HUES6 (cell line): Measurements from ENCODE around the gene GLDN.

ENCODE experiments used
- H3K27ac ChIP-seq: 2 replicates; pipeline ENCODE4 v1.7.0; 2013; ENCODE audit warnings: low read depth, mild to moderate bottlenecking, low read length, inconsistent platforms
- H3K27me3 ChIP-seq: 2 replicates; pipeline ENCODE4 v1.6.1; 2013; ENCODE audit warnings: low read length; ENCODE audit not compliant: control insufficient read depth, insufficient read depth
- H3K36me3 ChIP-seq: 2 replicates; pipeline ENCODE4 v1.6.1; 2013; ENCODE audit warnings: low read length; ENCODE audit not compliant: control insufficient read depth, insufficient read depth
- H3K4me1 ChIP-seq: 2 replicates; pipeline ENCODE4 v1.6.1; 2013; ENCODE audit warnings: low read length; ENCODE audit not compliant: control insufficient read depth, insufficient read depth
- H3K4me3 ChIP-seq: 2 replicates; pipeline ENCODE4 v1.5.1; 2013; ENCODE audit warnings: low read depth, low read length
- H3K9ac ChIP-seq: one replicate; pipeline ENCODE4 v1.6.1; 2013; ENCODE audit warnings: mild to moderate bottlenecking, low read length
- H3K9me3 ChIP-seq: 2 replicates; pipeline ENCODE4 v1.6.1; 2013; ENCODE audit warnings: low read depth, low read length; ENCODE audit not compliant: control insufficient read depth, insufficient read depth

GLDN gene

DNA sequence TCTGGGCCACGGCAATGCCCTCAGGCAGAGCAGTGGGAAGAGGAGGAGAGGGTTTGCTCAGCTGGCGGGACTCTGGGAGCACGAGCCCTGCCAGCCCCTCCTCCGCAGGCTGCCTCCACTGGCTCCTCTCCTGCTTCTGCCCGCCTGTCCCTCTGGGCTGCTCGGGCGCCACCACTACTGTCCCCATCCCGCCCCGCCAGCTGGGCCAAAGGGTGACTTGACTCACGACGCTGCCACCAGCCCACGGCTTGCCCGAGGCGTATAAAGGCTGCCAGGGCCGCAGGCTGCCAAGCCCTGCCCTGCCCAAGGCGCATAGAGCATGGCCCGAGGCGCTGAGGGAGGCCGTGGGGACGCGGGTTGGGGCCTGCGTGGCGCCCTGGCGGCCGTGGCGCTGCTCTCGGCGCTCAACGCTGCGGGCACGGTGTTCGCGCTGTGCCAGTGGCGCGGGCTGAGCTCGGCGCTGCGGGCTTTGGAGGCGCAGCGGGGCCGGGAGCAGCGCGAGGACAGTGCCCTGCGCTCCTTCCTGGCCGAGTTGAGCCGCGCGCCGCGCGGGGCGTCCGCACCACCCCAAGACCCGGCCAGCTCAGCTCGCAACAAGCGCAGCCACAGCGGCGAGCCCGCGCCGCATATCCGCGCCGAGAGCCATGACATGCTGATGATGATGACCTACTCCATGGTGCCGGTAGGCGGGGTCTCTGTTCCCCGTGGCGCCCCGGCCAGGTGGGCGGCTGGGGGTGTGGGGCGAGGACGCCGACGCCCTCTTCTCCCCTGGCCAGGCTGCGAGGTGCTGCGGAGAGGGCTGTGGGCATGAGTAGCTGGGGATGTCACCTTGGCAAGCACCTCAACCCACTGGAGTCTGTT is at the start of gene GLDN:
Gene GLDN (plus strand): TSS at position 290 of the 861 bp plus-strand sequence. CDS start 30 bp downstream, at position 320.
- Histone ChIP-seq H3K4me1 (peaks cover 8% of the 10 kb centered on the region; the same call in 1 of the 2 replicates), H3K36me3 (no peaks in the 10 kb centered on the region), H3K9me3 (no peaks in the 10 kb centered on the region), H3K9ac (peak within 1 kb of the TSS; percentile 51), H3K27me3 (peaks cover 74% of the 10 kb centered on the region), H3K27ac (no peak within 1 kb of the TSS), H3K4me3 (peak within 1 kb of the TSS; percentile 61)

DNA sequence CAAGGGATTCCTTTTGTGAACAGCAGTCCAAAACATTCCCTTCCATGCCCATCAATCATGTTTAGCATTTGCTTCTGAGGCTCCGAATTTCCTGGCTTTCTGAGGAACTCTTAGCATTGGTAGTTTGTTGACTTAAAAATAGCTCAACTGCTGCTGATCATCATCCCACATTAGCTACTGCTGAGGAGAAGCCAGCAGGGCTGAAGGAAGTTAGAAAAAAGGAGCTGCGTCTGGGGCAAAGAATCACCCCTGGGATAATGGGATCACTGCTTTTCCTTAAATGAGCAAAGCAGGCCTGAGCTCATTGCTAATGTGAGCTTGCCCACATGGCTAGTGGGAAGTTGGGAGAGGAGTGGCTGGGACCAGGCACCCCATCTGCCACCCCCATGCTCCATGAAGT is 42.8 kb upstream of the GLDN start:
- Histone ChIP-seq H3K27ac (no peak overlapping the region), H3K27me3 (no peaks in the 10 kb centered on the region), H3K9ac (no peak overlapping the region), H3K4me1 (no peaks in the 10 kb centered on the region), H3K36me3 (no peaks in the 10 kb centered on the region), H3K9me3 (peaks cover 4% of the 10 kb centered on the region), H3K4me3 (no peak overlapping the region)

DNA sequence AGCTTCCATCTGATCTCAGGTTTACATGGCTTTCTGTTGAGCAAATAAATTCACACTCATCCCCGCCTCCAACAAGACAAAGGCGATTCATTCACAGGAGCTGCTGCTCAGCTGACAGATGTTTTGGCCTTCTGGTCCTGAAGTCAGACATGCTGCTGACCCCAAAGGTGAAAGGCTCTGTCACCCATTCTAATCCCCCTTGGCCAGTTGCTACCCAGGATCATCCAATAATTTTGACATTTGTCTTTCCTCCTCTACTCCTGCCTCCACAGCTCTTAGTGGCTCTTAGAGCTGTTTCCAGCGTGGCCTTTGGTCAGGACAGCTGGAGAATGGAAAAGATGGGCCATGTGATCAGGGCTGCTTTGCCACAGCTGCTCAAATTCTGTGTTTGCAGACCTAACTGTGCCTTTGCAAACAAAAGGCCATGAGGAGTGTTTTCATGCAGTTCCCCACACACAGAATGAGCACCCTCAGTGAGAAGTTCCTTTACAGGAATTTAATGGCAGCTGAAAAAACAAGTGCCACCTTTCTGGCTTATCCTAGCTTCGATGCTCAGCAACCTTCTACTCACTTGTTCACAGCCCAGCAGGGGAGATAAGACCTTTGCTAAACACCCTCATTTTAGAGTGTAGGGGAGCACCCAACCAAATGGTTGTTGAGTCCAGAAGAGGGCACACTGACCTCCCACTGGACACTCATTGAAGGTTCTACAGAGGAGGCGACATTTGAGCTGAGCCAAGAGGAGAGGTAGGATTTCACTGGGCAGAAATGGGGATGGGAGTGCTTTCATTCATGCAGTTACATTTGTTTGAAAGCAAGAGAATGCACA is 42.1 kb upstream of the GLDN start:
- Histone ChIP-seq H3K36me3 (no peaks in the 10 kb centered on the region), H3K4me1 (no peaks in the 10 kb centered on the region), H3K27ac (no peak overlapping the region), H3K4me3 (no peak overlapping the region), H3K9me3 (0 out of 2 replicates have a peak, but pooled peaks cover 3% of the 10 kb centered on the region), H3K27me3 (no peaks in the 10 kb centered on the region), H3K9ac (no peak overlapping the region)

DNA sequence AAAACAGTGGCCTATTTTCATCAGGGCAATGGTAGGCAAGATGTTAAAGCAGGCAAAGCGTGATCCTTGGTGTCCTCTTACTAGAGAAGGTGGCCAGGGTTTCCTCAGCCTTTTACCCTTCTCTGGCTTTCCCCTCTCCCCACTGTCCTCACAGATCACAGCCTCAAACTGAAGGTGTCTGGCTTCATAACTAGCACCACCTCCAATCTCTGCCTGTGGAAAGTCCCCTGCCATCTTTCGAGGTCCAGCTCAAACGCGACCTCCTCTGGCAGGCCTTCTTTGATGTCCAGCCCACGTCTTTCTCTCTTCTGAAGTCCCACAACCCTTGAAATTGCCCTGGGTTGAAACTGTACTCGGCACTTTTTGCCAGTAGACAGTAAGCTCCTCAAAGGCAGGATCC is 39.0 kb upstream of the GLDN start:
- Histone ChIP-seq H3K4me1 (no peaks in the 10 kb centered on the region), H3K27me3 (no peaks in the 10 kb centered on the region)

DNA sequence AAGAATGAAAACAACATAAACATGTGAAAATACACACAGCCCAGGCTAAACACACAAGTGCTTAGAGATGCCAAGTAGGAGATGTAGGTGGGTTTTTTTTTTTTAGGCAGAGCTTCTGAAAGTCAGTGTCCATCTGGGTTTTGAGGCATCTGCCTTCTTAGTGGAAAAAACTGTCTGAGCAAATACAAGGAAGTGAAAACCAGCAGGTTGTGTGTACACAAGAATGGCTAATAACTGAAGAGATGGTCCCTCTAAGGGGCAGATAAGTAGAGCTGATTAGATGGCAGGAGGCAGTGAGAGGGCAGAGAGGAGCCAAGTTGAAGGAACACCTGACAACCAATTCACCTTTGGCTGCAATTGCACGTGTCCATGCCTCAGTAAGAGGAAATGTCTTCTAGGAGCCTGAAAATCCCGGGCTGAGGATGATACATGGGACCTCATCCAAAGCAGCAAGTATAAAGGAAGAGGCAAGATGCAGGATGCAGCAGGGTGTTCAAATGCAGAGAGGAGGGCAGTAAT is 37.9 kb upstream of the GLDN start:
- Histone ChIP-seq H3K4me1 (no peaks in the 10 kb centered on the region), H3K27me3 (no peaks in the 10 kb centered on the region; the same call in 1 of the 2 replicates), H3K4me3 (no peak overlapping the region), H3K9me3 (no peaks in the 10 kb centered on the region), H3K36me3 (no peaks in the 10 kb centered on the region), H3K9ac (no peak overlapping the region), H3K27ac (no peak overlapping the region)

More for the DNA sequence above, 39.0 kb upstream of the GLDN start:
- Histone ChIP-seq H3K9me3 (no peaks in the 10 kb centered on the region), H3K9ac (no peak overlapping the region), H3K27ac (no peak overlapping the region), H3K36me3 (no peaks in the 10 kb centered on the region), H3K4me3 (no peak overlapping the region)

DNA sequence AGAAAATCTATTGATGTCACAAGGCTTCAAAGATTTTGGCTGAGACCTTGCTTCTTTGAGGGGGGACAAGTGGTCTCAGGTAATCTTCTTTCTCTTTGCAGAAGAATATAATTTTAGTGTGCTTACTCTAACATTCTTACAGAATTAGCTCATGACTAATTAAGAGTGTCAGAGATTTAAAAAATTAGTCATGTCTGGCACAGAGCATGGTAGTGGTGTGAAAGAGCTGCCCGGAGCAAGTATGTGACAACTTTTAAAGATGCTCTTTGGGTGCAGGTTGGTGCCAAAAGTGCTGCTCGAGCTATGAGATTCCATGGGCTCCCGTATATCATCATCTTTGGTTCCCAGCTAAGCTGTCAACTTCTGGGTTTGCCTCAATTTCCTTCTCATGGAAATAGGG is 34.1 kb upstream of the GLDN start:
- H3K4me3 ChIP-seq = no peak overlapping the region
- H3K9me3 ChIP-seq = no peaks in the 10 kb centered on the region
- H3K36me3 ChIP-seq = no peaks in the 10 kb centered on the region
- no peak overlapping the region for H3K9ac ChIP-seq
- no peak overlapping the region for H3K27ac ChIP-seq
- 0 out of 2 replicates have a peak, but pooled peaks cover under 1% of the 10 kb centered on the region for H3K4me1 ChIP-seq
- H3K27me3 ChIP-seq = no peaks in the 10 kb centered on the region; the same call in 1 of the 2 replicates

DNA sequence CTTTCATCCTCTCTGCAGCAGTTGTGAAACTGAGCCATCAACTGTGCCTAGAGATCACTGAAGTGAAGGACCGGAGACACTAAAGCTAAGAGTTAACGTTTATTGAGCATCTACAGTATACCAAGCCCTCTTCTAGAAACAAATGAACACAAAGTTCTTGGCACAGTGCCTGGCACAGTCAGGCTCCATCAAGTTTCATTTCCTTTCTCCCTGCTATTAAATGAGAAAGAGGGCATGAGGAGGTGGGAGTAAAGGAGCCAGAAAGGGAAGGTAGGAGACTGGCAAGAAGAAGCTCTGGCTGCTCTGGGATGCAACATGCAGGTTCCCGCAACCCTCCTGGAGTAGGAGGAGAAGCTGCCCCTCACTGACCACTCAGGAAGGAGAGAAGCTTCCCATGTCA is 33.6 kb upstream of the GLDN start:
- Histone ChIP-seq H3K9me3 (no peaks in the 10 kb centered on the region), H3K36me3 (no peaks in the 10 kb centered on the region), H3K27ac (no peak overlapping the region), H3K27me3 (no peaks in the 10 kb centered on the region; the same call in 1 of the 2 replicates), H3K9ac (no peak overlapping the region), H3K4me3 (no peak overlapping the region), H3K4me1 (0 out of 2 replicates have a peak, but pooled peaks cover 6% of the 10 kb centered on the region)

DNA sequence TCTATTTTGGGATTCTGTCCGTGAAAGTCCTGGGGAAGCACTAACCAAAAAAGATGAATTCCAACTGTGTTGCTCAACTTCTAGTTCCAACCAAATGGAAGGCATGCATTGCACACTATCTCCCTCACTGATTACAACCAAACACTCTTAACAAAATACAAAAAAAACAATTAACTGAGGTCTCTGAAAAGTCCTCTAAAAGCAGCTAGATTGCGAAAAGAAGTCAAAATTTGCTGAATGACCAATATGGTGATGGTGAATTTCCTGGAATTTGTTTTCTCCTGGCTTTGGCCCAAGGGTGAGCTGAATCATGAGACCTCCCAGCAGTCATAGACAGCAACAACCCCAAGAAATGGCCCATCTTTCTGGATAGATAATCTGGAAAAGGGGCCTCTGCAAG is 31.4 kb upstream of the GLDN start:
- H3K27me3 ChIP-seq = no peaks in the 10 kb centered on the region; the same call in 1 of the 2 replicates
- H3K9ac ChIP-seq = no peak overlapping the region
- no peak overlapping the region for H3K4me3 ChIP-seq
- no peaks in the 10 kb centered on the region for H3K36me3 ChIP-seq
- no peaks in the 10 kb centered on the region for H3K9me3 ChIP-seq
- peaks cover 12% of the 10 kb centered on the region; the same call in 1 of the 2 replicates for H3K4me1 ChIP-seq
- H3K27ac ChIP-seq = no peak overlapping the region

DNA sequence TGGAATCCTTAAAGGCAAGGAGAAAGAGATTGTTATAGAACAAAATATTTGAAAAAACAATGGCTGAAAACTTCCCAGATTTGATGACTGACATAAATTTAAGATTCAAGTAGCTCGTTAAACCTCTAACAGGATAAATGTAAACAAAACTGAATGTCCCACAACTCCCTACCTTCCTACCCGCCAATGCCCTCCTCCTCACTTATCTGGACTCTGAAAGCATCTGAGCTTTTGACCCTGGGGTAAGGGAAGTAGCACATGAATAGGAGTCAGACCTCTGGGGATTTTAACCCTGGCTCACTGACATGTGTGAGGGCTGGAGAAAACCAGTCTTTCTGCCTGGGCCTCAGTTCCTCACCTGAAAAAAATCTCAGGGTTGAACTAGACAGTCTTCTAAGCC is 29.9 kb upstream of the GLDN start:
- H3K27ac ChIP-seq = no peak overlapping the region
- H3K9ac ChIP-seq = no peak overlapping the region
- H3K4me3 ChIP-seq = no peak overlapping the region
- peaks cover 13% of the 10 kb centered on the region; the same call in 1 of the 2 replicates for H3K4me1 ChIP-seq
- no peaks in the 10 kb centered on the region; the same call in 1 of the 2 replicates for H3K27me3 ChIP-seq
- no peaks in the 10 kb centered on the region for H3K9me3 ChIP-seq
- no peaks in the 10 kb centered on the region for H3K36me3 ChIP-seq

DNA sequence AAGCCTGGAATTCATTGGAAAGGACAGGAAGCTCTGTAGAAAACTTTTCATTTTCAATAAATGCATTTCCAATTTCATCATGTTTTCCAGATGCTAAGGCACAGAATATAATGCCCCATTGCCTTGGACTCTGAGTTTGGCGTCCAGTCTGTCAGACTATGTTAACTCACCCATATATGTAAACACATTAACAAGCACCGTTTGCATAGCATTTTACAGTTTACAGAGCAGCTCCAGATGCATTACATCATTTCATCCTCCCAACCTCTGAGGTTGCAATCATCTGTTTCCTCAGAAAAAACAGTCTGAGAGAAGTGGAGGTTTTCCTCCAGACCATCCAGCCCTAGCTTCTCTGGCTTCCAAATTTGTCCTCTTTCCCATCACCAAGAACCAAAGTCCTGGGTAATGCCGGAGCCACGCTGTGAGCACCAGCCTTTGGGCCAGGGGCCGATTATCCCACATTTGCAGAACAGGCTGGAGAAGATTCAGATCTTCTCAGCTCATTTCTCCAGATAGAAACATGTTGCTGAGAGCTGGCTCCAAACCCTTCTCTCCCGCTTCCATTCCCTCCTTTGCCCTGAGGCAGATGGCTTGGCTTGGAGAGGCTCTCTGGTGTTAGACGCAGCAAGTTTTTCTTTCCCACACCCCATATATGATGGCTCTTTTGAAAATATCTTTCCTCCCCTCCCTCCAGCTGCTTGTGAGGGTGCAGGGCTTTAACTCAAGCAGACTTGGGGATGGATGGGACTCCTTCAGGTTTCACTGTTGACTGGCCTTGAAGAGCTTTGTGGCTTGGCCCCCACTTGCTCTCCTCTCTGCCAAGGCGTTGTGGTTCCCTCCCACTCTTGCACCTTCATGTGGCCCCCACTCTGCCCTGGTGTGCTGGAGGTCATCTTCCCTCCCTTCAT is 29.0 kb upstream of the GLDN start:
- no peaks in the 10 kb centered on the region for H3K9me3 ChIP-seq
- H3K27me3 ChIP-seq = no peaks in the 10 kb centered on the region; the same call in 1 of the 2 replicates
- H3K36me3 ChIP-seq = no peaks in the 10 kb centered on the region
- H3K4me3 ChIP-seq = no peak overlapping the region
- H3K4me1 ChIP-seq = peaks cover 13% of the 10 kb centered on the region; the same call in 1 of the 2 replicates
- no peak overlapping the region for H3K9ac ChIP-seq
- no peak overlapping the region for H3K27ac ChIP-seq
